Middle frontal gyrus (tissue), 1 donor: Measurements from ENCODE around the gene GALNT9.
"Not testable (repeated sequence)": the region's sequence is repeated elsewhere in the genome, so short reads cannot be mapped to it uniquely, and the experiment has no call there.

ENCODE experiments used
- DNase-seq: peaks from one replicate; pipeline ENCODE4 v3.0.0-alpha.2; 2015; ENCODE audit warnings: low spot score; ENCODE audit errors: extremely low spot score

GALNT9 gene

DNA sequence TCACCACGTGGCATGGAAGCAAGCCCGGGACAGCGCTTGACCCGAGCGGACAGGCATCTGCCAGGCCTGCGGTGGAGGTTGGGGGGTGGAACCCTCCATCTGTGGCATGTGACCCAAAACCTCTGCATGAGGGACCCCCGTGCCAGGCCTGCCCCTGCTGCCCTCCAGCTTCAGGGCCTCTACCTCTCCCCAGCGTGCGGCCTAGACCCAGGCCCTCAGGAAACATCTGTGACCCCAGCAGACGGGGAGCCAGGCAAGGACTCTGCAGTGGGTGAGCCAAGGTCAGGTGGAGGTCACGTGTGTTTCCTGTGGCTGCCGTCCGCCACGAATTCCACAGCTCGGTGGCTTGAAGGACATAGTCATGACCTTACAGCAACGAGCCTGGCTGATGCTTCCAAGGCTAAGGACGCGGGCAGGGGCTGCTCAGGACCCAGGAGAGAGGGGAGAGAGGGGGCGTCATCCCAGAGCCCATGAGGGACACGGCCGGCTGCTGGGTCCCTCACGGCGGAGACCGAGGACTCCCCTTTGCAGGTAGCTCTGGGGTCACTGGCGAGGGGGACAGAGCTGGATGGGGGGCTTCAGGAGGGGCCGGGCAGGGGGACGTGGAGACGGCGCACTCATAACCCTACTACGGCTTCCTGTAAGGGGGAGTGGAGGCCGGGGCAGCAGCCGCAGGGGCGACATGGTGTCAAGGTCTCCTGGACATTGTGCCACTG lies 91.5 kb downstream of the GALNT9 start:
- no peak for DNase-seq

DNA sequence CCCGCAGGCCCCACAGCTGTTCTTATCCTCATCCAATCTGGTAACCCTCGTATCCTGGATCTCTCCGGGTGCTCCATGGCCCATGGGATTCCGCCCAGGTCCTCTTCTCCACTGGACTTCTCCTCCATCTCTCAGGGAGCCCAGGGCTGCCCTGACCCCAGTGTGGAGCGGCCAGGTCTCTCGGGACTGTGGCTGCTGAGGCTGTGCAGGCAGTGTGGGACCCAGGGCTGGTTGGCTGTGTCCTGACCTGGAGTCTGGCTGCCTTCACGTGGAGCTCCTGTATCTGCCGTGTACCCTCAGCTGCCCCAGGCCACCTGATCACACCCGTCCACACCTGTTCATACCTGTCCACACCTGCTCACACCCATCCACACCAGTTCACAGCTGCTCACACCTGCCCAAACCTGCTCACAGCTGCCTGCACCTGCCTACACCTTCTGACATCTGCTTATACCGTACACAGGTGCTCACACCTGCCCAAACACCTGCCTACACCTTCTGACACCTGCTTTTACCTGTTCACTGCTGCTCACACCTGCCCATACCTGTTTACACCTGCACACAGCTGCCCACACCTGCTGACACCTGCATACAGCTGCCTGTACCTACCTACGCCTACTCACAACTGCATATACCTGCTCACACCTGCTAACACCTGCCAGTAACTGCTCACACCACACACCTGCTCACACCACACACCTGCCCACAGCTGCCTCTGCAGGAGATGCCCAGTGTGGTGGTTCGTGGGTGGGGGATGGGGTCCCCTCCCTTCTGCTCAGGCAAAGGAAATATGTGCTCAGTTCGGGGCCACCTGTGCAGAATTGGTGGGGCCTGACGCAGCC lies 92.2 kb downstream of the GALNT9 start:
- DNase-seq: no peak

DNA sequence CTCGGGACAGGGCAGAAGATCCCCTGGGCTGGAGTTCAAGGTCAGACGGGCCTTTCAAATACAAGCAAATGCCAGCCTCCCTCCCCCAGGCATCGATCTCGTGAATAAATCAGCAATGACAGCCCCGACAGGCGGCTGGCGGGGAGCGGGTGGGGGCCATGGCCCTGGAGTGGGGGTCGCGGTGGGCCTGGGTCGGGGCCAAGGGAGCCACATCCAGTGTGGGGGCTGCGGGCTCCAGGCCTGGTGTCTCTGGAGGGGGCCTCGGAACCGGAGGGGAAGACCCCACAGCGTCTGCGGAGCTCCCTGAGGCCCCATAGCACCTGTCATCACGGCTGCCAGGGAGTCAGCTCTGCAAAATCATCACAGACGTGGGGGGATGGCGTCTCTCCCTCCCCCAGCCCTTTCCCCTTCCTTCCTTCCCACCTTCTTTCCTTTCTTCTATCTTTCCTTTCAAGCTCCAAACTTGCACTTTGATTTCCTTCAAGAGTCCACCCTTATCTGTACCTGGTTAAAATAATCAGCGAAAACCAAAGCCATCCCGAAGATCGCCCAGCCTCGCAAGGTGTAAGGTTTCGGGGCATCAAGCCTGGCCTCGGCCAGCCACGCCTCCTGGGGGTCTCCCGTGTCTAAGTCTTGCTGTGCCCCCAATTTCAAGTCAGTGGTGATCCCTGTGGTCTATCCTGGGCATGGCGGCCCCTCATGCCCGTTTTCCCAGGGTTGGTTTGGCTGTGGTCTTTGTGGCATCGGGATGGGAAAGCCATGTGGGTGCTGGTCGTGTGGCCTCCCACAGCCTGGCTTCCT lies 93.1 kb downstream of the GALNT9 start:
- no peak for DNase-seq

DNA sequence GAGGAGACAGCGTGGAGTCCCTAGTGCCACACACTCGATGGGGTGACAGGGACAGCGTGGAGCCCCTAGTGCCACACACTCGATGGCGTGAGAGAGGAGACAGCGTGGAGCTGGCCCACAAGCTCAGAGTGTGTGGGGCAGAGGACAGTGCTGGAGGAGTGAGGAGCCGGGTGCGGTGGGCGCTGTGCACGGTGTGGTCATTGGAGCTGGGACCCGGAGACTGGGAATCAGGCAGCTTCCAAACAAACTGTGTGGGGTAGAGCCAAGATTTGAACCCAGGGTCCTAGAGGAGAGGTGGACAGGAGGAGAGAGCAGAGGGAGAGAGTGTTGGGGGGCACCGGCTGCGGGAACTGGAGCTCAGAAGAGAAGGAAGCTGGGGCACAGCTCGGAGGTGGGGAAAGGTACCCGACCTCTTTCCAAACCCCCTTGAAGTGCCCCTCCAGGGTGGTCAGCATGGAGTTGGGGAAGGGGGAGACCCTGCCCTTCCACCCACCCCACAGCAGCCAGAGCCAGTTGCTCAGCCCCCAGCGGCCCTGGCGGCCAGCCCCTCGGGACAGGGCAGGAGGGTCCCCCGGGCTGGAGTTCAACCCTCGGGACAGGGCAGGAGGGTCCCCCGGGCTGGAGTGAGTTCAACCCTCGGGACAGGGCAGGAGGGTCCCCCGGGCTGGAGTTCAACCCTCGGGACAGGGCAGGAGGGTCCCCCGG lies 94.1 kb downstream of the GALNT9 start:
- DNase-seq: no peak

DNA sequence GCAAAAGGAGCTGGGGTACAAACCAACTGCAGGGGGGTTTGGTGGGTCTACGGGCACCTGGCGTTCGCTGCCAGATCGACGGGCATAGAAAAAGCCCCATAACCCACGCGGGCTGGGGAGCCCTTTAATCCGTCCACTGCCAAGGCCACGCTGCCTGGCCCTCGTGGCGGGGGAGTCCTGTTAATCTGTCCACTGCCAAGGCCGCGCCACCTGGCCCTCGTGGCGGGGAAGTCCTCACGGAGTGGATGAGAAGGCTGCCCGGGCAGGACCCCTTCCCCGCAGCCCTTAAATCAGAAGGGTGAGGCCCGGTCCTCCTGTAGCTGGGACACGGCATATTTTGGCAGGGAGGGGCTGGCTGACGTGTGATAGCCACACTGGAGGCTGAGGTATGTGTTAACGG lies 99.0 kb downstream of the GALNT9 start:
- DNase-seq: no peak

DNA sequence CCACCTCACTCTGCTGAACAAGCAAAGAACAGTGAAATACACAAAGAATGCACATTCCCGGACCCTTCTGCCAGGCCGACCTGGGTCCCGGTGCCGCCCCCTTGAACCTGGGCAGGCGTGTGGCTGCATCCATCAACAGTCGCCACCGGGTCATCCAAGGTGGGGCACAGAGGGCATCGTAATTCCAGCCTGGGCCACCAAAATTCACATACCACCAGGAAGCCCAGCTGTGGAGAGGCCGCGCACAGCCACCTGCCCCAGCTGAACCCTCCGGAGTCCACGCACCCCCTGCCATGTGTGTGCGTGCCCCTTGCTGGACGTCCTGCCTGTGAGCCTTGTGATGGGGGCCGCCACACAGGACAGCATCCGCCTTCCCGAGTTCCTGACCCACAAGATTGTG lies 99.5 kb downstream of the GALNT9 start:
- DNase-seq: no peak

DNA sequence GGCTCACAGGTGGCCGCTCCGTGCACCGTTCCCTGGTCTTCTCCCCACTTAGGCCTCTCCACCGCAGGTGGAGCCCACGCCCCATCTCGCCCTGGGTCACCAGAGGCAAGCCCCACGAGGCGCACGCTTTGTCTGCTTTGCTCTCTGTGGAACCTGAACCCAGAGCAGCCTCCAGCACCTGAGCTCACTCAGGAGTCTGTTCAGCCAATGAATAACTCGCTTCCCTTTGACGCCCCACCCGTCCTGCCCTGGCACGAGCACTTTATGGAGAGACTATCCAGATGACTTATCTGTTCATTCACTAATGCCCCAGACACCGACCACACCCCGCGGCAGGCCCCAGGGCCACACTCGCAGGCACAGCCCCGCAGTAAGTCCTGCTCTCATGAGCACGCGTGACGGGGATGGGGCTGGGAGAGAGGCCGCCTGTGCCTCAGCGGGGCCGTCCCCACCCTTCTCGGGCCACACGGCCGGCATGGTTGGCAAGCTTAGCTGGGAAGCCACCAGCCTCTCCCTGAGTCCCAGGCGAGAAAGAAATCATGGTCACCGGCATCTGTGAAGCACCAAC lies 100.1 kb downstream of the GALNT9 start:
- no peak for DNase-seq

DNA sequence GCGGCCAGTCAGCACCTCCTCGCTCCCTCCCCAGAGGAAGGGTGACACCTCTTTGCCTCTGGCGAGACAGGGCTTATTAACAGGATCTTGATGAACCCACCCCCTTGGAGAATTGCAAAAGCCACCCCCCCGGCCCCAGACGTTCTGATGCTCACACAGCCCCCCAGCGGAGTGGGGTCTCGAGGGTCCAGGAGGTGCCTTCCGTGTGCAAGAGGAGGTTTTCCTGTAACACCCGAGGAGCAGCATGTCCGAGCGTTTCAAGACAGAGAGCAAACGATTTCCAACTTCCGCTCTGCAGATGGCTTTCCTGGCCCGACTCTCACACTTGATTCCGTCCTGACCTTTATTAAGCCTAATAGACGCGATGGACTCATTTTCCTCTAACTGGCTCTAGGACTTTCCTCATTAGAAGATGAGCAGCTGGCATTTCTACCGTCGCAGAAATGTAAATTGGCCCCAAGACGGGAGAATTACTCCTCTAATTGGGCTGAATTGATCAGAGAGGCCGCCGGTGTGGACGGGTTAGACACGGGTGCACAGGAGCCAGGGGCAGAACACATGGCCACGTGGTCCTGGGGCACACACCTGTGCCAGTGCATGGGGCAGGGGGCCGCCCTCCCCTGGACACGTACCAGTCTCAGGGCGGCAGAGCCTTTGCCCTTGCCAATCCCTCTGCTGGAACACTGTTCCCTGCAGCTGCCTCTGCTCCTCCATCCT lies 100.8 kb downstream of the GALNT9 start:
- no peak for DNase-seq

DNA sequence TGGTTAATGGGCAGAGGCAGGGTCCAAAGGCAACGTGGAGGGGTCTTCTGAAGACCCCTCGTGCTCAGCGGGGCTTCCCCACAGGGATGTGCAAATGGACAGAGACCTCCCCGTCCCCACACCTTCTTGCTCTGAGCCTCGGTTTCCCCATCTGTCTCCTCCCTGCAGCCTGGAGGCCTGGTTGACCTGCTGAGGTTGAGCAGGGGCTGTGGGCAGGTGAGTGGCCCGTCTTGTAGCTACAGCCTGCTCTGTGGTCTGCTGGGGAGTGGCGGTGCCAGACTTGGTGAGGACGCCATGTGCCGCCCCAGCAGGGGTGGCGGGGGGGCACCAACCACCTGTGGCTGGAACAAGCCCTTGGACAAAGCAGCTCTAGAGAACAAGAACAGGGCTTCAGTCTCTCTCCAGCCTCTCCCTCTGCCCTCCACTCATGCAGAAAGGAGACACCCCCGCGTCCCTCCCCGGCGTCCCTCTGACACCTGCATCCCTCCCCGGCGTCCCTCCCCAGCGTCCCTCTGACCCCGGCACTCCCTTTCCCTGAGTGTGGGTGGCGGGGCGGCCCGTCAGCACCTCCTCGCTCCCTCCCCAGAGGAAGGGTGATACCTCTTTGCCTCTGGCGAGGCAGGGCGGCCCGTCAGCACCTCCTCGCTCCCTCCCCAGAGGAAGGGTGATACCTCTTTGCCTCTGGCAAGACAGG lies 101.5 kb downstream of the GALNT9 start:
- no peak for DNase-seq

DNA sequence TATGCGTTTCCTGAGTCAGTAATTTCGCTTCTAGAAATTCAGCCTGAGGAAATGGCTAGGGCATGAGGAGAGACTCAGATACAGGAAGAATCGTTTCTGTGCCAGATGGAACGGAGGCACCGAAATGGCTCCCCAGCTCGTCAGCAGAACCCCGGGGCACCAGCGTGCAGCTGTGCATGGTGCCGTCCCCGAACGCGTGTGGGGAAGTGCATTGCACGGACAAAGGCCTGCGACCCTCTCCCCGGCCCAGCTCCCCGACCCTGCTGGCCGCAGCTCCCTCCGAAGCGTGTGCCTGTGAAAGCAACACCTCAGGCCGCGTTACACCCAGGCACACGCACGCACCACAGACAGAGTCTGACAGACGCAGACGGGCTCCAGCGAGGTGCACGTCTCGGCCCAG lies 102.3 kb downstream of the GALNT9 start:
- DNase-seq: no peak

DNA sequence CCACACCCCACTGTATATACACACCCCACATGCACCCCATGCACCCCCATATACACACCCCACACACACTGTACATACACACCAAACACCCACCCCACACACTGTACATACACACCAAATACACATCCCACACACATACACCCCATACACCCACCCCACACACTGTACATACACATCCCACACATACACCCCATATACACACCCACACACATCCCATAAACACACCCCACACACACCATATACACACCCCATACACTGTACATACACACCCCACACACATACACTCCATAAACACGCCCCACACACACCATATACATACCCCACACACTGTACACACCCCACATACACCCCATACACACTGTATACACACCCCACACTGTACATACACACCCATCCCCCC lies 102.8 kb downstream of the GALNT9 start:
- DNase-seq: no peak

DNA sequence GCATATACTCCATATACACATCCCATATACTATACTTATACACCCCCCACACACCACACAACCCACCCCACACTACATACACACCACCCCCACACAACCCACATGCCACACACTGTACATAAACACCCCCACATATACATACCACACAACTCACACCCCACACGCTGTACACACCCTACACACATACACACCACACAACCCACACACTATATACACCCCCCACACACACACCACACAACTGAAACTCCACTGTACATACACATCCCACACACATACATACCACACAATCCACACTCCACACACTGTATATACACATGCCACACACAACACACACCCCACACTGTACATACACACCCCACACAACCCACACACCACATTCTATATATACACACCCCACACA lies 104.2 kb downstream of the GALNT9 start:
- no peak for DNase-seq

DNA sequence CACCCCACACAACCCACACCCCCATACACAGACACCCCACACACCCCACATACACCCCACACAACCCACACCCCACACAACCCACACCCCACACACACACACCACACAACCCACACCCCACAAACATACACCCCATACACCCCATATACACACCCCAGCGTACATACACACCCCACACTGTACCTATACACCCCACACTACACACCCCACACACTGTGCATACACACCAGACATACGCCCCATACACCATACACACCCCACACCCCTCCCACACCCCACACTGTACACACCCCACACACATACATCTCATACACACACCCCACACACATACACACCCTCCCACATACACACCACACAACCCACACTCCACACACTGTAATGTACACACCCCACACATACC lies 104.9 kb downstream of the GALNT9 start:
- no peak for DNase-seq

DNA sequence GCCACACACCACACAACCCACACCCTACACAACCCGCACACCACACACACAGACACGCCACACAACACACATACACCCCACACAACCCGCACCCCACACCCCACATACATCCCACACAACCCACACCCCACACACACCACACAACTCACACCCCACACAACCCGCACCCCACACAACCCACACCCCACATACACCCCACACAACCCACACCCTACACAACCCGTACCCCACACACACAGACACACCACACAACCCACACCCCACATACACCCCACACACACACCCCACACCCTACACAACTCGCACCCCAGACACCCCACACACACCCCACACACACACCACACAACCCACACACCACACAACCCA lies 106.6 kb downstream of the GALNT9 start:
- no peak for DNase-seq

DNA sequence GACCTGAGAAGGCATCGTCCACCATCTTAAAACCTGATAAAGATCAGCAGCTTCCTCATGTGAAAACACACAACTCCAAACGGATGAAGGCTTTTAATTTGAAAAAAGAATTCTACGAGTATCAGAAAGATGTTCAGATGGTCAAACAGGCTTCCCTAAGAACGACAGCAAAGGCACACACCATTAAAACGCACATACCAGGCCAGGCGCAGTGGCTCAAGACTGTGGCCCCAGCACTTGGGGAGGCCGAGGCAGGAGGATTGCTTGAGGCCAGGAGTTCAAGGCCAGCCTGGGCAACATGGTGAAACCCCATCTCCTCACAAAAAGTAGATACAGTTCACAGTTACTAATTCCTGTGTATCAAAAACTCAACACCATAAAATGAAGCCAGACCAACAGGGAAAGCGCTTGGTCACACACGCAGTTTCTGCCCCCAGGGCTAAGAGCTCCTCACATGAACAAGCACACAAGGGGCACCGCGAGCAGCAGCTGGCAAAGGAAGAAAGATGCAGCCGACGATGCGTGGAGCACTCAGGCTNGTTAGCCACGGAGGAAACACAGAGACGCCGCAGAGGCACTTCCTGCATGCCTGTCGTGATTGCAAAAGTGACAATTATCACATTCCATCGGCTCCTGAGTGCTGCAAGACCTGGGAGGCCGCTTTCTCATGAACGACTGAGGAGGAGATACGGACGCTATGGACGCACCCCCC lies 107.1 kb downstream of the GALNT9 start:
- no peak for DNase-seq

DNA sequence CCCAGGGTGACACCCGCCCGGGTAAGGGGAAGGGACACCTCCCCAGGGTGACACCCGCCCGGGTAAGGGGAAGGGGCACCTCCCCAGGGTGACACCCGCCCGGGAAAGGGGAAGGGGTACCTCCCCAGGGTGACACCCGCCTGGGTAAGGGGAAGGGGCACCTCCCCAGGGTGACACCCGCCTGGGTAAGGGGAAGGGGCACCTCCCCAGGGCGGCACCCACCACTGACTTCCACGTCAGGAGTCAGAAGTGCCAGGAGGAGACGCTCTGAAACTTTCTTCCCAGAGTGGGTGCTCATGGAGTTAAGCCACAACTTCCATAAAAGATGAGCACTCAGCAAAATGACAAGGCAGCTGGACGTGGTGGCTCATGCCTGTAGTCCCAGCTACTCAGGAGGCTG lies 109.6 kb downstream of the GALNT9 start:
- not testable (repeated sequence) for DNase-seq

DNA sequence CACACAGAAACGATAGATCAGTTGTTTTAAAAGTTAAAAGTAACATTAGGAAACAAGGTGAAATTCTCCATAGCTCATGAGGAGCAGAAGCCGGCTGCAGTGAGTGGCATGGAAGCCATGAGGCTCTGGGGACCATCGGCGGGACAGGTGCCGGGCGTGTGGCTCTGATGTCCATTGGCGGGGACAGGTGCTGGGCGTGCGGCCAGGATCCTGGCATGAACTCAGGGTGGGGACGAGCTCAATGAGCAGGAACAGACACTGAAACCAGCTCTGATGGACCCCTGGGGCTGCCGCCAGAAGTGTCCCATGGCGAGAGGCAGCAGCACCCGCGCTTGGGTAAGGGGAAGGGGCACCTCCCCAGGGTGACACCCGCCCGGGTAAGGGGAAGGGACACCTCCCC lies 110.1 kb downstream of the GALNT9 start:
- no peak for DNase-seq

DNA sequence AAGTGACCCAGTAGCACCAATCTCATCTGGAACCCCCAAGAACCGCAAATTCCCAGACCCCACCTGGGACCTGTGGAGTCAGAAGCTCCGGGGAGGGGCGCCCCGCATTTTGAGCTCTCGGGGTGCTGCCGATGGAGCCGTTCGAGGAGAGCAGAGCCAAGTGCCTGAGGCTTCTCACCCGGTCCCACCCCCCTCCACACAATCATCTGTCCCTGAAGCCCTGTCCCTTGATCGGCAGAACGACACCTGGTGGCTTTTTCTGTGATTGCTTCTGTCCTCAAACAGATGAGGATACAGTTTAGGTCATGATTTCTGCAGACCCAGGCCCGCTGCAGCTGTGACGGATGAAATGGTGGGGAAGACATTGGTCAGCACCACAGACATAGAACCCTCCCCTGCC lies 110.5 kb downstream of the GALNT9 start:
- no peak for DNase-seq

DNA sequence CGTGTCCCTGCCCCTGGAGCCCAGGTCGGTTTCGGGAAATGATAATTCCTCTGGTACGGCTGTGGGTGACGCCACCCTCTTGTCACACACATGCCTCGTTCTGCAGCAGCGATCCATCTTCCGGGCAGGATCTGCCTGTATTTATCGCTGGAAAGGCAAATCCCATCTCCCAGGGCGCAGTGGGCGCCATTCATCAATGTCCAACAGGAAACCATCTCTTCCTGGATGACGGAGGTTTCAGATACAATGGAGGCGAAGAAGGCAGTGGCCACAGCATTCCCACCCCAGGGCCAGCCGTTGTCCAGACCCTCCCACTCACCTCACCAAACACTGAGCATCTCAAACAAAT lies 110.9 kb downstream of the GALNT9 start:
- no peak for DNase-seq
